Ascending aorta (tissue), 2 donors: ENCODE data around the gene CGB1. TPM values are rescaled to one million over a fixed set of nuclear protein-coding genes. Genes with fewer than 3 reads are reported as not detected.
A peak's percentile ranks its signal among the peaks of the same experiment; 100 is the strongest.

Experiments
- DNase-seq, 2 donors: peaks; one replicate each; pipeline ENCODE4 v3.0.0-alpha.2; 2019; ENCODE audit warnings: low spot score in 2 of 2
- H3K27ac ChIP-seq, 2 donors: fragments of 200-600 bp; sonication (generic); one replicate each; pipeline ENCODE4 v1.5.1; 2016 to 2017; ENCODE audit warnings: mild to moderate bottlenecking in 1 of 2
- H3K27me3 ChIP-seq: fragments of 200-600 bp; sonication (generic); one replicate; pipeline ENCODE4 v1.5.1; 2017
- H3K36me3 ChIP-seq, 2 donors: fragments of 200-600 bp; sonication (generic); one replicate each; pipeline ENCODE4 v1.5.1; 2016
- H3K4me1 ChIP-seq, 2 donors: fragments of 200-600 bp; sonication (generic); one replicate each; pipeline ENCODE4 v1.5.1; 2016 to 2017; ENCODE audit warnings: mild to moderate bottlenecking in 1 of 2
- H3K4me3 ChIP-seq, 2 donors: fragments of 200-600 bp; sonication (generic); one replicate each; pipeline ENCODE4 v1.5.1; 2016 to 2017; ENCODE audit warnings: mild to moderate bottlenecking in 1 of 2
- H3K9me3 ChIP-seq, 2 donors: fragments of 200-600 bp; sonication (generic); one replicate each; pipeline ENCODE4 v1.5.1; 2016
- intact Hi-C: fragments of 100-400 bp; cut with DNase I; formaldehyde crosslinking; loops from one replicate; pipeline ENCODE4 v1.15.1; 2023
- total RNA-seq: library from RNA; depleted of rRNA; stranded (reverse); fragments of >200 nt; gene quantifications from one replicate; pipeline ENCODE4 v1.1.0, GENCODE V29; 2016
- TF ChIP-seq, protein P1 (sequence below), 3 experiments: fragments of 200-600 bp in 2 of 3; fragments of 450-650 bp in 1 of 3; sonication (generic) in 2 of 3; IDR thresholded peaks; one replicate each; pipeline ENCODE4 v1.5.1; 2016 to 2019; ENCODE audit warnings: antibody characterized with exemption in 3 of 3, mild to moderate bottlenecking in 1 of 3, moderate library complexity in 1 of 3

CGB1 gene
- total RNA-seq, 1 donor from 2014 or later = not detected

- intact Hi-C loops = no loop called here
- DNase-seq = peak in 1 of 2 donors; percentile 77
- H3K4me1 ChIP-seq = peaks cover 8 to 18% of the 10 kb centered on the region in 2 donors
- H3K27ac ChIP-seq = no peak overlapping the region
- peak overlapping the region; percentile 56 to 65 for H3K4me3 ChIP-seq
- H3K36me3 ChIP-seq = peaks cover 13 to 24% of the 10 kb centered on the region in 2 donors
- TF ChIP-seq, protein P1, sequence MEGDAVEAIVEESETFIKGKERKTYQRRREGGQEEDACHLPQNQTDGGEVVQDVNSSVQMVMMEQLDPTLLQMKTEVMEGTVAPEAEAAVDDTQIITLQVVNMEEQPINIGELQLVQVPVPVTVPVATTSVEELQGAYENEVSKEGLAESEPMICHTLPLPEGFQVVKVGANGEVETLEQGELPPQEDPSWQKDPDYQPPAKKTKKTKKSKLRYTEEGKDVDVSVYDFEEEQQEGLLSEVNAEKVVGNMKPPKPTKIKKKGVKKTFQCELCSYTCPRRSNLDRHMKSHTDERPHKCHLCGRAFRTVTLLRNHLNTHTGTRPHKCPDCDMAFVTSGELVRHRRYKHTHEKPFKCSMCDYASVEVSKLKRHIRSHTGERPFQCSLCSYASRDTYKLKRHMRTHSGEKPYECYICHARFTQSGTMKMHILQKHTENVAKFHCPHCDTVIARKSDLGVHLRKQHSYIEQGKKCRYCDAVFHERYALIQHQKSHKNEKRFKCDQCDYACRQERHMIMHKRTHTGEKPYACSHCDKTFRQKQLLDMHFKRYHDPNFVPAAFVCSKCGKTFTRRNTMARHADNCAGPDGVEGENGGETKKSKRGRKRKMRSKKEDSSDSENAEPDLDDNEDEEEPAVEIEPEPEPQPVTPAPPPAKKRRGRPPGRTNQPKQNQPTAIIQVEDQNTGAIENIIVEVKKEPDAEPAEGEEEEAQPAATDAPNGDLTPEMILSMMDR (IDR thresholded peaks at IDR 0.05) = peak; percentile 34 to 56 (median 39)
- peaks cover 9% of the 10 kb centered on the region for H3K27me3 ChIP-seq
- no peaks in the 10 kb centered on the region for H3K9me3 ChIP-seq
These were observed 18.9 kb downstream of the CGB1 start for GRCh38 chr19:49017666-49018351.

DNA sequence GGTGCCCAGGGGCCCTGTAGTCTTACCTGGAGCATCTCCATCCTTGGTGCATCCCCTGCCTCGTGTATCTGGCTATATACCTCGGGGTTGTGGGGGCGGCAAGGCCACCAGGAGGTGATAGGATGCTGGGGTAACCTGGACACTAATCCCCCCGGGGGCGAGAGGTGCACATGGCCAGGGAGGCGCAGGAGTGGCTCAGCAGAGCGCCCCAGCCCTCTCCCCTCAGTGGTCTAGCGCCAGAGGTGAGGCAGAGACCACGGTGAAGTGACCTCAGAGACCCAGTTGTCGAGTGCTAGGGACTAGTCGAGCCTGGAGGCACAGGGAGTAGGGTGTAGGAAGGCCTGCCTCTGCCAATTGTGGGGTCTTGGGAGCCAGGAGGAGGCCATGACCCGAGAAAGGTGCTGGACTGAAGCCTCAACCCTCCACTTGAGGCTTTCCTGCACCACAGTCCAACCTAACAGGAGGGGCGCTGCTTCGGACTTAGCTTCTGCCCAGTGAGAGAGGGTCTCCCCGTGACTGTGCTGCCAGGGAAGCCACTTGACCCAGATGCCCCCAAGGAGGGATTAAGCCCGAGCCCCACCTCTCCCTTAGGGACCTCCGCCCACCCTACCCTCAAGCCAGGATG, 19.5 kb downstream of the CGB1 start, which contains the start of gene LHB:
Gene LHB (minus strand): TSS at position 51 of the 625 bp plus-strand sequence. CDS start 10 bp downstream, at position 41.
- Histone ChIP-seq H3K27ac (no peak within 1 kb of the TSS), H3K9me3 (no peaks in the 10 kb centered on the region), H3K4me3 (peak within 1 kb of the TSS; percentile 56 to 65), H3K27me3 (peaks cover 9% of the 10 kb centered on the region), H3K4me1 (peaks cover 8 to 18% of the 10 kb centered on the region in 2 donors), H3K36me3 (peaks cover 17 to 26% of the 10 kb centered on the region in 2 donors)
- intact Hi-C loops = no loop called here
- TF ChIP-seq, protein P1 (IDR thresholded peaks at IDR 0.05) = no peak
- no peak for DNase-seq

GRCh38 chr19:49016067-49016839, 20.4 kb downstream of the CGB1 start:
- Histone ChIP-seq H3K9me3 (no peaks in the 10 kb centered on the region), H3K4me3 (no peak overlapping the region), H3K36me3 (peaks cover 25 to 35% of the 10 kb centered on the region in 2 donors), H3K4me1 (peaks cover 8 to 18% of the 10 kb centered on the region in 2 donors), H3K27me3 (peaks cover 9% of the 10 kb centered on the region), H3K27ac (no peak overlapping the region)
- TF ChIP-seq, protein P1 (IDR thresholded peaks at IDR 0.05) = no peak
- no peak for DNase-seq
- intact Hi-C loops = no loop called here

- H3K27ac ChIP-seq = no peak overlapping the region
- TF ChIP-seq, protein P1 (IDR thresholded peaks at IDR 0.05) = no peak
- no peak overlapping the region for H3K4me3 ChIP-seq
- peaks cover 36 to 49% of the 10 kb centered on the region in 2 donors for H3K36me3 ChIP-seq
- no peaks in the 10 kb centered on the region for H3K9me3 ChIP-seq
- peaks cover 9% of the 10 kb centered on the region for H3K27me3 ChIP-seq
- DNase-seq = no peak
- peaks cover 8 to 18% of the 10 kb centered on the region in 2 donors for H3K4me1 ChIP-seq
- intact Hi-C loops = no loop called here
These were observed 21.8 kb downstream of the CGB1 start for GRCh38 chr19:49014870-49015255.

DNA sequence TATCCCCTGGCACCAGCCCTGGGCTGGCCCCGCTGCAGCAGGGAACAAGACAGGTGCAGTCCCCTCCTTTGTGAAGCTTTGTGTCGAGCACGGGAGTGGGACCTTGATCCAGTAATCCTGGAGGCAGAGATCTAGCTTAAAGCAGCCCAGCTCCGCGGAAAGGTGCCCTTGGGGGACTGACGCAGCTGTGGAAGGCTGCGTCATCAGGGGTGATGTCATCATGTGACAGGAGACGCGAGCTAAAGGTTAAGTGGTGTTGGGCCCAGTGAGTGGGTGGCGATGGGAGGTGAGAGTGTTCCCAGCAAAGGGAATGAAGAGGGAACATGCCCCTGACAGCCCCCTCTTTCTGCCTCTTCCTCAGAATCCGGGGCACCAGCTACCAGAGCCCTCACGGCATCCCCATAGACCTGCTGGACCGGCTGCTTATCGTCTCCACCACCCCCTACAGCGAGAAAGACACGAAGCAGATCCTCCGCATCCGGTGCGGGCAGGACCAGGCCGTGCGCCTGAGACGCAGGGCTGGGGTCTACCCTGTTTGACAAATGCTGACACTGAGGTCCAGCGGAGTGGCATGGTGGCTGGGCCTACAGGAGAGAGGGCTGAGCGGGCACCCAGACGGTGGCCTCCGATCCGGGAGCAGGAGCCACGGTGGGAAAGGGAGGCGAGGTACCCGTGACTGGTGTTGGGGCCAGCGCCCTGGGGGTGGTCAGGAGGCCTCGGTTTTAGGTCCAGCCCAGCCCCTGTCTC, 22.4 kb downstream of the CGB1 start:
- TF ChIP-seq, protein P1 (IDR thresholded peaks at IDR 0.05) = no peak
- H3K4me3 ChIP-seq = no peak overlapping the region
- DNase-seq = no peak
- intact Hi-C loops = no loop called here
- H3K36me3 ChIP-seq = peaks cover 39 to 54% of the 10 kb centered on the region in 2 donors
- H3K27me3 ChIP-seq = peaks cover 5% of the 10 kb centered on the region
- peaks cover 4 to 16% of the 10 kb centered on the region in 2 donors for H3K4me1 ChIP-seq
- no peak overlapping the region for H3K27ac ChIP-seq
- no peaks in the 10 kb centered on the region for H3K9me3 ChIP-seq
